Measurements from ENCODE around the gene CCDC171. TPM values are rescaled to one million over a fixed set of nuclear protein-coding genes. Genes with fewer than 3 reads are reported as not detected.

CCDC171 gene
- total RNA-seq, 1 experiment from 2014 or later, result 2.6 TPM

GRCh38 chr9:15510789-15511575 is 41.9 kb upstream of the CCDC171 start, which contains the start of gene PSIP1 (continued):
- TF ChIP-seq CTCF (IDR thresholded peaks at IDR 0.05 in 2 of 3, conservative IDR thresholded peaks at IDR 0.05 in 1 of 3; ENCODE audit: borderline replicate concordance in 1 of 3, insufficient read depth in 1 of 3, low read depth in 2 of 3, low read length in 2 of 3) (no peak), CEBPB (IDR thresholded peaks at IDR 0.05; ENCODE audit: low read depth) (0 out of 2 replicates have a peak, but pooled peaks have one; percentile 19)

- no peaks in the 10 kb centered on the region for H3K27me3 ChIP-seq (ENCODE audit: insufficient read depth, low read length)
- no peak for DNase-seq (ENCODE audit: low read depth, low spot score)
- ChIA-PET RAD21 (ENCODE audit: low non-redundant PET in 1 of 2, low total read pairs in 2 of 2, uncharacterized antibody in 2 of 2, unreplicated experiment in 2 of 2) (interaction anchor here in 1 of 2 experiments (1.2 kb wide), 1 partner anchor 40 kb away, joined by 3 read pairs; no protein-coding TSS in a partner anchor), CTCF (interaction anchor here (1.3 kb wide), 1 partner anchor 21 kb away, joined by 4 read pairs; no protein-coding TSS in a partner anchor), POLR2A (interaction anchor here (1.6 kb wide), 1 partner anchor 41 kb away, joined by 4 read pairs; the partner anchor contains the start of gene CCDC171)
- no peak overlapping the region for H3K9ac ChIP-seq (ENCODE audit: low read length)
- intact Hi-C loops (cut with micrococcal nuclease), result loop anchor here (5.0 kb wide), 1 partner anchor 40 kb away; the partner anchor contains the start of gene CCDC171
- H3K4me1 ChIP-seq (ENCODE audit: control insufficient read depth in 1 of 2, insufficient read depth in 2 of 2, low read length in 2 of 2), result peaks cover 11 to 27% of the 10 kb centered on the region in 2 experiments
- no peak overlapping the region for H2AFZ ChIP-seq (ENCODE audit: low read depth, low read length, poor library complexity, severe bottlenecking)
- peaks cover 7 to 12% of the 10 kb centered on the region in 2 experiments; a peak in 2 of 4 replicates for H3K36me3 ChIP-seq (ENCODE audit: control insufficient read depth in 1 of 2, insufficient read depth in 2 of 2, low read length in 2 of 2)
- peak overlapping the region; percentile 77; the same call in 1 of the 2 replicates for H3K4me2 ChIP-seq (ENCODE audit: low read length)
- peaks cover 33% of the 10 kb centered on the region for H3K79me2 ChIP-seq (ENCODE audit: insufficient read depth, low read length)
- no peak for TF ChIP-seq YY1 (IDR thresholded peaks at IDR 0.05; ENCODE audit: extremely low read depth, insufficient replicate concordance, low read depth, low read length)
- TF ChIP-seq SP1 (IDR thresholded peaks at IDR 0.05; ENCODE audit: low read depth), result no peak
- TF ChIP-seq CTCF (IDR thresholded peaks at IDR 0.05 in 2 of 3, conservative IDR thresholded peaks at IDR 0.05 in 1 of 3; ENCODE audit: borderline replicate concordance in 1 of 3, insufficient read depth in 1 of 3, low read depth in 2 of 3, low read length in 2 of 3), result no peak
- TF ChIP-seq ZFX (IDR thresholded peaks at IDR 0.05), result no peak
- TF ChIP-seq FOSL1 (IDR thresholded peaks at IDR 0.05; ENCODE audit: low read depth), result no peak
- no peak for TF ChIP-seq ELF1 (IDR thresholded peaks at IDR 0.05; ENCODE audit: borderline replicate concordance, low read depth)
- no peak for TF ChIP-seq ZNF274 (IDR thresholded peaks at IDR 0.05; ENCODE audit: low read depth, low read length)
- no peaks in the 10 kb centered on the region for H4K20me1 ChIP-seq (ENCODE audit: insufficient read depth)
- no peaks in the 10 kb centered on the region for H3K9me2 ChIP-seq (ENCODE audit: insufficient read depth)
- H3K4me3 ChIP-seq (replicated peaks in 1 of 2; ENCODE audit: low read depth in 1 of 2, low read length in 2 of 2), result no peak overlapping the region
- no peak overlapping the region for H3K27ac ChIP-seq (ENCODE audit: low read depth, low read length)
- no peak for ATAC-seq
- no TSS peak for BruUV-seq (replicated peaks)
- H3K9me3 ChIP-seq (ENCODE audit: control insufficient read depth in 1 of 2, insufficient read depth in 1 of 2, low read depth in 1 of 2, low read length in 2 of 2), result no peaks in the 10 kb centered on the region
These were observed 40.6 kb upstream of the CCDC171 start for GRCh38 chr9:15512204-15512603.
